GM10266 (cell line): ENCODE results near the gene HYLS1.
"Not testable (repeated sequence)": the region's sequence is repeated elsewhere in the genome, so short reads cannot be mapped to it uniquely, and the experiment has no call there.

Source experiments
- DNase-seq: peaks from one replicate; pipeline ENCODE4 v3.0.0; 2012; ENCODE audit errors: extremely low spot score
- CTCF ChIP-seq: IDR thresholded peaks from 2 replicates; pipeline ENCODE4 v1.5.1; 2012; ENCODE audit warnings: mild to moderate bottlenecking, low read depth; ENCODE audit not compliant: control insufficient read depth, insufficient read depth; ENCODE audit errors: missing control alignments

Gene HYLS1

GRCh38 chr11:125887373-125888324, at the start of gene HYLS1:
HYLS1 (plus strand) TSS chr11:125887668; CDS start chr11:125899369, 11,701 bp downstream.
- DNase-seq = peak; percentile 91
- TF ChIP-seq CTCF = peak; percentile 34

- no peak for DNase-seq
- no peak for TF ChIP-seq CTCF
Observed at GRCh38 chr11:125842321-125842948, 45.0 kb upstream of the HYLS1 start.

GRCh38 chr11:125846188-125846587, 41.3 kb upstream of the HYLS1 start:
- no peak for DNase-seq
- TF ChIP-seq CTCF = no peak

- DNase-seq = not testable (repeated sequence)
Observed at GRCh38 chr11:125857670-125858069, 29.8 kb upstream of the HYLS1 start.

GRCh38 chr11:125862786-125863185, 24.7 kb upstream of the HYLS1 start:
- not testable (repeated sequence) for DNase-seq

- DNase-seq = not testable (repeated sequence)
Observed at GRCh38 chr11:125865354-125865753, 22.1 kb upstream of the HYLS1 start.

- TF ChIP-seq CTCF = no peak
- DNase-seq = no peak
Observed at GRCh38 chr11:125869521-125869920, 17.9 kb upstream of the HYLS1 start.

GRCh38 chr11:125871391-125872137, 15.9 kb upstream of the HYLS1 start:
- TF ChIP-seq CTCF = peak; percentile 23
- DNase-seq = no peak
